ENCODE results near the gene LYVE1. TPM values are rescaled to one million over a fixed set of nuclear protein-coding genes. Genes with fewer than 3 reads are reported as not detected.

The LYVE1 gene
- total RNA-seq, 1 experiment from 2014 or later, result 0.11 TPM

- ChIA-PET CTCF (interaction anchor here (0.9 kb wide), 1 partner anchor 140 kb away, joined by 3 read pairs; no protein-coding TSS in a partner anchor), POLR2A (ENCODE audit: low non-redundant PET) (no interaction called here)
- Histone ChIP-seq H3K36me3 (ENCODE audit: insufficient read depth, low read length, poor library complexity, severe bottlenecking) (peaks cover 40% of the 10 kb centered on the region), H3K4me1 (ENCODE audit: insufficient read depth, low read length, poor library complexity, severe bottlenecking) (peaks cover 34% of the 10 kb centered on the region), H3K9me3 (ENCODE audit: low read depth, low read length, poor library complexity, severe bottlenecking) (no peaks in the 10 kb centered on the region), H3K4me3 (ENCODE audit: low read depth, low read length, poor library complexity, severe bottlenecking) (no peak overlapping the region), H3K27ac (ENCODE audit: low read depth, low read length, poor library complexity, severe bottlenecking) (no peak overlapping the region), H3K27me3 (replicated peaks; ENCODE audit: insufficient read depth, low read depth, low read length, poor library complexity) (no peaks in the 10 kb centered on the region)
- TF ChIP-seq EZH2 (IDR thresholded peaks at IDR 0.05; ENCODE audit: borderline replicate concordance, low read depth, low read length, poor library complexity, severe bottlenecking), result no peak
- TF ChIP-seq, protein P1, sequence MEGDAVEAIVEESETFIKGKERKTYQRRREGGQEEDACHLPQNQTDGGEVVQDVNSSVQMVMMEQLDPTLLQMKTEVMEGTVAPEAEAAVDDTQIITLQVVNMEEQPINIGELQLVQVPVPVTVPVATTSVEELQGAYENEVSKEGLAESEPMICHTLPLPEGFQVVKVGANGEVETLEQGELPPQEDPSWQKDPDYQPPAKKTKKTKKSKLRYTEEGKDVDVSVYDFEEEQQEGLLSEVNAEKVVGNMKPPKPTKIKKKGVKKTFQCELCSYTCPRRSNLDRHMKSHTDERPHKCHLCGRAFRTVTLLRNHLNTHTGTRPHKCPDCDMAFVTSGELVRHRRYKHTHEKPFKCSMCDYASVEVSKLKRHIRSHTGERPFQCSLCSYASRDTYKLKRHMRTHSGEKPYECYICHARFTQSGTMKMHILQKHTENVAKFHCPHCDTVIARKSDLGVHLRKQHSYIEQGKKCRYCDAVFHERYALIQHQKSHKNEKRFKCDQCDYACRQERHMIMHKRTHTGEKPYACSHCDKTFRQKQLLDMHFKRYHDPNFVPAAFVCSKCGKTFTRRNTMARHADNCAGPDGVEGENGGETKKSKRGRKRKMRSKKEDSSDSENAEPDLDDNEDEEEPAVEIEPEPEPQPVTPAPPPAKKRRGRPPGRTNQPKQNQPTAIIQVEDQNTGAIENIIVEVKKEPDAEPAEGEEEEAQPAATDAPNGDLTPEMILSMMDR (conservative IDR thresholded peaks at IDR 0.05; ENCODE audit: low read depth, low read length), result no peak
- no TSS peak for BruUV-seq (replicated peaks)
- DNase-seq (ENCODE audit: low spot score), result no peak
- intact Hi-C loops (cut with micrococcal nuclease; ENCODE audit: unreplicated experiment), result loop anchor here (1.0 kb wide), 1 partner anchor 221 kb away; no protein-coding TSS in a partner anchor
Measured at GRCh38 chr11:10514709-10515108, 53.8 kb downstream of the LYVE1 start.

DNA sequence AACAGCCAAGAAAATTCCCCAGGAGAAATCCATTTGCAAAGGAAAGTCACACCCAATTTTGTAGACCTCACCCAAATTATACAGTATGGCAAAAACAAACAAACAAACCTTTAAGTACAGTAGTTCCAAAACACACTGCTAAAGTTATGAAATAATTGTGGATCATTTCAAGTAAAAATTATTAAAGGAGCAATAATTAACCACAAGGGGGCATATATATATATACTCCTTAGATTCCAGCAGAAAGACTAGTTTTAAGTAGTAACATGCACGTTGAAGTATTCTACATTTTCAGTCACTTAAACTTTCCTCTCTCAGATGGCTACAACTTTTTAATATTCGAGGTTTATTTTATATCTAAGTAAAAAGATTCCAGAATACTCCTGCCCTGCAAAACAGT is 54.3 kb downstream of the LYVE1 start:
- Histone ChIP-seq H3K9me3 (ENCODE audit: low read depth, low read length, poor library complexity, severe bottlenecking) (no peaks in the 10 kb centered on the region), H3K27ac (ENCODE audit: low read depth, low read length, poor library complexity, severe bottlenecking) (peak overlapping the region; percentile 43), H3K36me3 (ENCODE audit: insufficient read depth, low read length, poor library complexity, severe bottlenecking) (peaks cover 36% of the 10 kb centered on the region), H3K4me3 (ENCODE audit: low read depth, low read length, poor library complexity, severe bottlenecking) (no peak overlapping the region), H3K4me1 (ENCODE audit: insufficient read depth, low read length, poor library complexity, severe bottlenecking) (peaks cover 34% of the 10 kb centered on the region), H3K27me3 (replicated peaks; ENCODE audit: insufficient read depth, low read depth, low read length, poor library complexity) (no peaks in the 10 kb centered on the region)
- intact Hi-C loops (cut with micrococcal nuclease; ENCODE audit: unreplicated experiment), result loop anchor here (1.0 kb wide), 1 partner anchor 221 kb away; no protein-coding TSS in a partner anchor
- TF ChIP-seq, protein P1 (conservative IDR thresholded peaks at IDR 0.05; ENCODE audit: low read depth, low read length), result peak; percentile 46
- TF ChIP-seq EZH2 (IDR thresholded peaks at IDR 0.05; ENCODE audit: borderline replicate concordance, low read depth, low read length, poor library complexity, severe bottlenecking), result no peak
- BruUV-seq (replicated peaks), result TSS peak; percentile 17
- DNase-seq (ENCODE audit: low spot score), result peak; percentile 36
- CTCF ChIA-PET, result interaction anchor here (0.9 kb wide), 1 partner anchor 140 kb away, joined by 3 read pairs; no protein-coding TSS in a partner anchor
- POLR2A ChIA-PET (ENCODE audit: low non-redundant PET), result no interaction called here

DNA sequence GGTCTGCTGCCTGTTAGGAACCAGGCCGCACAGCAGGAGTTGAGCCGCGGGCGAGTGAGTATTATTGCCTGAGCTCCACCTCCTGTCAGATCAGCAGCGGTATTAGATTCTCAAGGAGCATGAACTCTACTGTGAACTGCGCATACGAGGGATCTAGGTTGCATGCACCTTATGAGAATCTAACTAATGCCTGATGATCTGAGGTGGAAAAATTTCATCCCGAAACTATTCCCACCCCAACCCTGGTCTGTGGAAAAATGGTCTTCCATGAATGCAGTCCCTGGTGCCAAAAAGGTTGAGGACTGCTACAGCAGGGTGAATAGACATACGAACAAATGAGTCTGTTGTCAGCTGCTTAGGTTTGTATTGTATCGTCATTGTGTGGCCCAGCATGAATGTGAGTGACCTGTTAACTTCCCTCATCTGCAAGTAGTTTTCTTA is 57.3 kb downstream of the LYVE1 start:
- Histone ChIP-seq H3K27me3 (replicated peaks; ENCODE audit: insufficient read depth, low read depth, low read length, poor library complexity) (no peaks in the 10 kb centered on the region), H3K27ac (ENCODE audit: low read depth, low read length, poor library complexity, severe bottlenecking) (no peak overlapping the region), H3K9me3 (ENCODE audit: low read depth, low read length, poor library complexity, severe bottlenecking) (no peaks in the 10 kb centered on the region), H3K36me3 (ENCODE audit: insufficient read depth, low read length, poor library complexity, severe bottlenecking) (peaks cover 15% of the 10 kb centered on the region), H3K4me3 (ENCODE audit: low read depth, low read length, poor library complexity, severe bottlenecking) (no peak overlapping the region), H3K4me1 (ENCODE audit: insufficient read depth, low read length, poor library complexity, severe bottlenecking) (peaks cover 25% of the 10 kb centered on the region)
- no peak for DNase-seq (ENCODE audit: low spot score)
- intact Hi-C loops (cut with micrococcal nuclease; ENCODE audit: unreplicated experiment), result no loop called here
- ChIA-PET CTCF (no interaction called here), POLR2A (ENCODE audit: low non-redundant PET) (no interaction called here)
- BruUV-seq (replicated peaks), result no TSS peak
- TF ChIP-seq, protein P1 (conservative IDR thresholded peaks at IDR 0.05; ENCODE audit: low read depth, low read length), result no peak
- no peak for TF ChIP-seq EZH2 (IDR thresholded peaks at IDR 0.05; ENCODE audit: borderline replicate concordance, low read depth, low read length, poor library complexity, severe bottlenecking)

Other genes starting within 250 kb of the LYVE1 start
- 0.19 and 0.42 TPM in 2 replicates for gene AMPD3, start 113.4 kb downstream of the LYVE1 start, total RNA-seq (2021)
- gene RNF141, start 27.5 kb downstream of the LYVE1 start, total RNA-seq (2021), result 36.4 and 48.4 TPM in 2 replicates
- 0.26 and 0.81 TPM in 2 replicates for gene IRAG1, start 125.1 kb upstream of the LYVE1 start, total RNA-seq (2021)
- 45.9 and 49.3 TPM in 2 replicates for gene CTR9, start 182.6 kb upstream of the LYVE1 start, total RNA-seq (2021)
- 1,137 and 1,198 TPM in 2 replicates for gene EIF4G2, start 240.3 kb upstream of the LYVE1 start, total RNA-seq (2021)

All from A673 (cell line).